Peyer's patch (tissue), 4 donors: ENCODE data around the gene KCMF1. TPM values are rescaled to one million over a fixed set of nuclear protein-coding genes. Genes with fewer than 3 reads are reported as not detected.

Experiments used
- DNase-seq, 3 donors: peaks; one replicate each; pipeline ENCODE4 v3.0.0-alpha.2; 2017 to 2019
- H3K27ac ChIP-seq, 4 donors: fragments of 200-600 bp; sonication (generic); one replicate each; pipeline ENCODE4 v1.5.1; 2016 to 2019
- H3K27me3 ChIP-seq, 2 donors: fragments of 200-600 bp; sonication (generic); one replicate each; pipeline ENCODE4 v1.5.1; 2019
- H3K36me3 ChIP-seq, 3 donors: fragments of 200-600 bp; sonication (generic); one replicate each; pipeline ENCODE4 v1.5.1; 2016 to 2019
- H3K4me1 ChIP-seq, 4 donors: fragments of 200-600 bp; sonication (generic); one replicate each; pipeline ENCODE4 v1.5.1; 2016 to 2019
- H3K4me3 ChIP-seq, 4 donors: fragments of 200-600 bp; sonication (generic); 1 replicate in 3 of 4; 2 replicates in 1 of 4; pipeline ENCODE4 v1.5.1; 2016 to 2019; ENCODE audit warnings: mild to moderate bottlenecking in 1 of 4
- H3K9me3 ChIP-seq, 4 donors: fragments of 200-600 bp; sonication (generic); one replicate each; pipeline ENCODE4 v1.5.1; 2016 to 2019; ENCODE audit warnings: mild to moderate bottlenecking in 1 of 4
- CTCF ChIP-seq, 6 experiments: fragments of 450-650 bp in 4 of 6; fragments of 200-600 bp in 2 of 6; sonication (generic) in 1 of 6; IDR thresholded peaks; one replicate each; pipeline ENCODE4 v1.5.1; 2017 to 2019; ENCODE audit warnings: antibody characterized with exemption in 6 of 6, mild to moderate bottlenecking in 3 of 6, moderate library complexity in 1 of 6
- POLR2A ChIP-seq, 2 donors: fragments of 450-650 bp; IDR thresholded peaks; one replicate each; pipeline ENCODE4 v1.5.1; 2017; ENCODE audit warnings: antibody characterized with exemption in 2 of 2, mild to moderate bottlenecking in 2 of 2, moderate library complexity in 2 of 2
- total RNA-seq, 4 donors: library from RNA; depleted of rRNA; stranded (reverse); fragments of >200 nt; gene quantifications; one replicate each; pipeline ENCODE4 v1.1.0, GENCODE V29; 2016

Gene KCMF1
- total RNA-seq, 4 donors from 2014 or later: 28.1 to 66.5 (median 44.3) TPM

- no peak for DNase-seq
- Histone ChIP-seq H3K27ac (no peak overlapping the region), H3K27me3 (no peaks in the 10 kb centered on the region), H3K4me3 (no peak overlapping the region), H3K36me3 (peaks cover 0 to 7% (median 0%) of the 10 kb centered on the region in 3 donors), H3K9me3 (no peaks in the 10 kb centered on the region), H3K4me1 (peaks cover 0 to 4% (median 0%) of the 10 kb centered on the region in 4 donors)
- no peak for TF ChIP-seq CTCF (IDR thresholded peaks at IDR 0.05)
Observed at GRCh38 chr2:85057226-85057962, 86.4 kb downstream of the KCMF1 start.

DNA sequence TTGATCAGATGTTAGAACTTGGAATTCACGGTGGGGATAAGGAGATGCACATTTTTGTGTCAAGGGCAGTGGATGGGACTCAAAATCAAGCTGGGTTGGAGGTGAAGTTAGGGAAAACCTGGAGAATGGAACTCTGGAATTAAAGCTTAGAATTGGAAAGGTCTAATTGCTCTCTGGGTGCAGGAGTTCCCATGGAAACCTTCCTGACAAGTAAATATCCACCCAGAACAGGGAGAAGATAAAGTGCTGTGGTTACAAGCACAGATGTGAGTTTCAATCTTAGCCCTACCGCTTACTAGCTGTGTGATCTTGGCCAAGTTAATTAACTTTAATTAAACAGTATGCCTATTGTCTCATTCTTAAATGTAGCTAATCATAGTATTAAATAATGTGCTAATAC, 90.9 kb downstream of the KCMF1 start:
- no peak overlapping the region for H3K27ac ChIP-seq
- no peaks in the 10 kb centered on the region for H3K9me3 ChIP-seq
- DNase-seq: no peak
- no peaks in the 10 kb centered on the region for H3K27me3 ChIP-seq
- TF ChIP-seq CTCF (IDR thresholded peaks at IDR 0.05) (no peak), POLR2A (IDR thresholded peaks at IDR 0.05) (no peak)
- H3K4me1 ChIP-seq: no peaks in the 10 kb centered on the region
- no peak overlapping the region for H3K4me3 ChIP-seq
- no peaks in the 10 kb centered on the region for H3K36me3 ChIP-seq

- TF ChIP-seq POLR2A (IDR thresholded peaks at IDR 0.05) (no peak), CTCF (IDR thresholded peaks at IDR 0.05) (no peak)
Observed at GRCh38 chr2:85062565-85062964, 91.6 kb downstream of the KCMF1 start.

GRCh38 chr2:85063981-85064599, 93.1 kb downstream of the KCMF1 start:
- no peaks in the 10 kb centered on the region for H3K4me1 ChIP-seq
- H3K27ac ChIP-seq: no peak overlapping the region
- H3K27me3 ChIP-seq: no peaks in the 10 kb centered on the region
- no peak overlapping the region for H3K4me3 ChIP-seq
- DNase-seq: no peak
- no peaks in the 10 kb centered on the region for H3K9me3 ChIP-seq
- TF ChIP-seq CTCF (IDR thresholded peaks at IDR 0.05) (no peak), POLR2A (IDR thresholded peaks at IDR 0.05) (no peak)
- no peaks in the 10 kb centered on the region for H3K36me3 ChIP-seq

More at GRCh38 chr2:85062565-85062964, 91.6 kb downstream of the KCMF1 start:
- Histone ChIP-seq H3K27ac (no peak overlapping the region), H3K9me3 (no peaks in the 10 kb centered on the region), H3K4me3 (no peak overlapping the region), H3K36me3 (no peaks in the 10 kb centered on the region), H3K4me1 (no peaks in the 10 kb centered on the region), H3K27me3 (no peaks in the 10 kb centered on the region)
- DNase-seq: no peak

- no peak for DNase-seq
- Histone ChIP-seq H3K9me3 (no peaks in the 10 kb centered on the region), H3K4me1 (no peaks in the 10 kb centered on the region), H3K4me3 (no peak overlapping the region), H3K27ac (no peak overlapping the region), H3K27me3 (no peaks in the 10 kb centered on the region), H3K36me3 (no peaks in the 10 kb centered on the region)
- TF ChIP-seq POLR2A (IDR thresholded peaks at IDR 0.05) (no peak), CTCF (IDR thresholded peaks at IDR 0.05) (no peak)
Observed at GRCh38 chr2:85064927-85065577, 94.1 kb downstream of the KCMF1 start.
